HG02588 (cell line): ENCODE data around the gene NXT1.
"Not testable (repeated sequence)": the region's sequence is repeated elsewhere in the genome, so short reads cannot be mapped to it uniquely, and the experiment has no call there.

Experiments
- ATAC-seq: cut with Tn5 transposase; IDR thresholded peaks from one replicate; pipeline ENCODE4 v1.9.1; 2021; ENCODE audit warnings: mild to moderate bottlenecking, moderate library complexity; ENCODE audit not compliant: unreplicated experiment

Gene NXT1

GRCh38 chr20:23327617-23328333 lies 22.8 kb upstream of the NXT1 start:
- no peak for ATAC-seq

DNA sequence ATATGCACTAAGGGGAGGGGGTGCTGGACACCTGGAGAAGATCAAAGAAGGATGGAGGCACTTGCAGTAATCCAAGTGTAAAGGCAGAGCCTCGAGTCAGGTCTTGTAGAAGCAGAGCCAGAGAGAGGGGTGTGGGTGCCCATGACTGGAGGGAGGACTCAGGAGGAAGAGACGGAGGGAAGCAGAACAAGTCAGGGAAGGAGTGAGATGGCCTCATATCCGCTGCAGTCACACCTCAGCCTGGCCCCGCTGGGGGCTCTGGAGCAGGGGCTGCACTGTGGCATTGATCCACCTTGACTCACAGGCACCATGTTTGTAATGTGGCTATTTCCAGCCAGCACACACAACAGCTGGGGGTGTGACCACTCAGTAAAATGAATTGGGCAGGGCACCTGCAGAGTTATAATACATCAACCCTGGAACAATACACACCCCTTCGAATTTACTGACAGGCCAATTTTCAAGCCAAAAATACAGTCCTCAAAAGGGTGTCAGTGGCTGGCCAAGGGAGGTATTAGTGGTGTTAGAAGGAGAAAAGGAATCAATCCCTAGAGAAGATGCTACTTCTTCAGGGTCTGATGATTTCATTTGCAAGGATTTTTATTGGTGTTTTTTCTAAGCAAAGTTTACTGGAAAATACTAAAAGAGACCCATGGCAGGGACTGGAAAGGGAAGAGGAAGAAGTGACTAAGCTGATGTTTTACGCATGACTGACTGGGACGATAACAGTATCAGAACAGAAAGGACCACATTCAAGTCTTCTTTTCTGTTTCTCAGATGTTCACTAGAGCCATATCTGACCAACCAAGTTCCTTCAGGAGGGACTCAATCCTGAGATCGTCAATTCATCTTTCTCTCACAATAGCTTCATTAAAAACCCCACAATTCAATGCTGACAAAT lies 18.9 kb upstream of the NXT1 start:
- no peak for ATAC-seq

- ATAC-seq = no peak
Measured at GRCh38 chr20:23332467-23332866, 18.1 kb upstream of the NXT1 start.

GRCh38 chr20:23334111-23334510 lies 16.5 kb upstream of the NXT1 start:
- no peak for ATAC-seq

- no peak for ATAC-seq
Measured at GRCh38 chr20:23335521-23335920, 15.1 kb upstream of the NXT1 start.

GRCh38 chr20:23336476-23336875 lies 14.1 kb upstream of the NXT1 start:
- no peak for ATAC-seq

DNA sequence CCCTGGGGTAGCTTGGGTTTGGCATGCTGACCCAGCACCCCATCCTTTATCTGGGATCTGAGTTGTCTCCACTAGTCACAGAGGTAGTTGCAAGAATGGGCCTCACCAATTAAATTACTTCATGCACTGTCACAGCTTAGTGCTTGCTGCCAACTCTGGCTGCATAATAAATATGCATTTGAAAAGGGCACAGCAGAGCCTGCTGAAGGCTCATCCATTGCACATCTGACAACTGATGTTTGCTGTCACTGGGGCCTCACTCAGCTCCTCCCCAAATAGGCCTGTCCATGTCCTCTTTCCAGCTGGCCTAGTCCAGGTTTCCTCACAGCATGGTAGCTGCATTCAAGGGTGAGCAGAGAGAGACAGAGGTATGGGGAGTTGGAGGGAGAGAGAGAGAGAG lies 13.3 kb upstream of the NXT1 start:
- no peak for ATAC-seq

DNA sequence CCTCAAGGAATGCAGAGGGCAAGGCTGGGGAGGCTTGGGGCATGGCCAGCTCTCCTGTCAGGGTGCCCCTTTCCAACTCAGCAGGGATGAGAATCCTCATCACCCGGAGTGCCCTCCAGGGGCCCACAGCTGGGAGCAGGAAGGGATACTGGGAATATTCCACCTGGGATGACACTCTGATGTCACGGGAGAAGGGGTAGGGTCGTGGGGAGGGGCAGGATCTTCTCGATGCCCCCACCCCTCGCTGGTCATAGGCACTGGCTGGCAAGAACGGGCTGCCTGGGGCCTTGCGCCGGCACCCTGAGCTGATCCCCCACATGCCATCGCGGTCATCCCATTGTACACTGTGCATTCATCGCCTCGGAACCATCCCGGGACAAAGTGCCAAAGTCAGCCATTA lies 10.6 kb upstream of the NXT1 start:
- ATAC-seq = no peak

DNA sequence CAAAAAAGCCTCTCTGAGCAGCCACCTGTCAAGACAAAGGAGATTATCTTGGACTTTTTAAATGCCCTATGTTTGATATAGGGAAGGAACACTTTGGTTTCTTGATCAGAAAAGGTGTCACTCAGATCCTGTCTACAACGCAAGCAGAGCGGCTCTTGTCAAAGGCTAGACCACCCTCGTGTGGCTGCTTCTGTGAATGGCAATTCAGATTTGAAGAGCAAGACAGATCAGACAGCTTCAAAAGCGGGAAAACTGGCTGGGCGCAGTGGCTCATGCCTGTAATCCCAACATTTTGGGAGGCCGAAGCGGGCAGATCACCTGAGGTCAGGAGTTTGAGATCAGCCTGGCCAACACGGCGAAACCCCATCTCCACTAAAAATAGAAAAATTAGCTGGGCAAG lies 10.1 kb upstream of the NXT1 start:
- no peak for ATAC-seq

GRCh38 chr20:23341073-23341472 lies 9.5 kb upstream of the NXT1 start:
- no peak for ATAC-seq

GRCh38 chr20:23343590-23343989 lies 7.0 kb upstream of the NXT1 start:
- no peak for ATAC-seq

- ATAC-seq = no peak
Measured at GRCh38 chr20:23344336-23344735, 6.3 kb upstream of the NXT1 start.

- no peak for ATAC-seq
Measured at GRCh38 chr20:23346002-23346401, 4.6 kb upstream of the NXT1 start.

GRCh38 chr20:23347791-23348190 lies 2.8 kb upstream of the NXT1 start:
- no peak for ATAC-seq

GRCh38 chr20:23348510-23348909 lies 2.1 kb upstream of the NXT1 start:
- not testable (repeated sequence) for ATAC-seq

GRCh38 chr20:23349338-23350195 lies 1.0 kb upstream of the NXT1 start:
- ATAC-seq = peak; percentile 39

GRCh38 chr20:23350904-23351838 lies 580 bp downstream of the NXT1 start:
- ATAC-seq = peak; percentile 24

GRCh38 chr20:23356203-23356602 lies 5.6 kb downstream of the NXT1 start:
- no peak for ATAC-seq

DNA sequence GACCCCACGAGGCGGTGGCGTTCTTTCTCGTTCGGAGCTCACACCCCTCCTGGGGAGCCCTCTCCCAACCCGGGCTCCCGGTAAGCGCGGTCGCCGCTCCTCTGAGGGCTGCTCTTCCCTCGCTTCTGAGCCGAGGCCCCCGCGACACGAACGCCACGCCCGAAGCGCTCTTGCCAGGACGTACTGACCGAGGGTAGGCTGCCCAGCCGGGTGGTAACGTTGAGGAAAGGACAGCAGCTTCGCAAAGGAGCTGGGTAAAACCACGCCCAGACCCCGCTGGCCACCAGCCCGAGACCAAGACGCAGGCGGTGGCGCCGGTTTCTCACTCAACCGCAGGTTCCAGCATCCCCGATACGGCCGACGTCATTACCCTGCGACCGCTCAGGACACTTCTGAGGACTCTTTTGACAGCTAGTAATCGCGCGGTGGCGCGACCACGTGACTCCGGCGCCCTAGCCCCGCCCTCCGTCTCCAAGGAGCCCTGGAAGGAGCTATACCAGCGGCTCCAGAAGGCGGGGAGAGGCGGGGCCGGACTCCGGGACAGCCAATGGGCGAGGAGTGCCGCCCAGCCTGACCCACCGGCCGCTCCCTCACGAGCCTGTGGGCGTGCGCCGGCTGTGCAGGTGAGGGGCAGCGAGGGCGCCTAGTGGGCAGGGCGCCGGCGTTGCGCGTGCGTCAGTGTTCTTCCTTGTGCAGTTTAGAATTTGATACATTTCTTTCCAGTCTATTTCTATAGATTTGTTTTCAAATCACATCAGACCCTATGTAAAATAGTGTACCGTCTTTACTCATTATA lies 7.4 kb downstream of the NXT1 start:
- ATAC-seq = peak; percentile 69
